GM12878 (cell line): ENCODE measurements around the gene DENND4C. TPM values are rescaled to one million over a fixed set of nuclear protein-coding genes. Genes with fewer than 3 reads are reported as not detected.

Experiments used
- ATAC-seq: fragments of 200-7000 bp; cut with Tn5 transposase; 3 replicates; pipeline ENCODE4 v1.9.1; 2020; ENCODE audit warnings: mild to moderate bottlenecking, moderate library complexity
- BruUV-seq: library from RNA; stranded (reverse); fragments of 400-500 nt; replicated peaks from 2 replicates; lab custom pipeline; 2021; lab: Mats Ljungman, UMichigan
- CTCF ChIA-PET: fragments of 300-600 bp; sonication (Branson Sonifier 250); formaldehyde crosslinking; extraction: SDS; loops from one replicate; lab custom pipeline; 2021; ENCODE audit warnings: inconsistent platforms; lab: Yijun Ruan, JAX
- POLR2A ChIA-PET: fragments of 350-600 bp; formaldehyde crosslinking; extraction: SDS; loops from one replicate; lab custom pipeline; 2021; ENCODE audit warnings: inconsistent platforms; lab: Charles Lee
- RAD21 ChIA-PET: fragments of 300-600 bp; sonication (Branson Sonifier 250); formaldehyde crosslinking; loops from one replicate; lab custom pipeline; 2023; ENCODE audit warnings: antibody characterized with exemption; ENCODE audit not compliant: unreplicated experiment; lab: Charles Lee
- SMC1A ChIA-PET: fragments of 300-600 bp; sonication (Branson Sonifier 250); formaldehyde crosslinking; loops from one replicate; lab custom pipeline; 2023; ENCODE audit not compliant: unreplicated experiment, uncharacterized antibody; lab: Charles Lee
- DNase-seq: peaks from one replicate; pipeline ENCODE4 v3.0.0-alpha.2; 2011; ENCODE audit warnings: low read depth, low spot score
- FAIRE-seq: peaks from 3 replicates; lab custom pipeline; 2011; peaks lifted over from hg19 to GRCh38; lab: Jason Lieb, UNC
- H2AFZ ChIP-seq: 2 replicates; pipeline ENCODE4 v1.6.0; 2011; ENCODE audit warnings: low read depth, low read length, control low read depth; ENCODE audit not compliant: control insufficient read depth
- H3K27ac ChIP-seq: 2 replicates; pipeline ENCODE4 v1.5.1; 2011; ENCODE audit warnings: control low read depth; ENCODE audit not compliant: control insufficient read depth, insufficient read depth
- H3K27me3 ChIP-seq, 2 experiments: replicated peaks in 1 of 2; 2 replicates each; pipeline versions ENCODE4 v1.6.0 to v1.6.1; 2011; ENCODE audit warnings: low read length in 1 of 2; ENCODE audit not compliant: control insufficient read depth in 2 of 2, insufficient read depth in 2 of 2
- H3K36me3 ChIP-seq, 2 experiments: 2 replicates each; pipeline ENCODE4 v1.5.1; 2011; ENCODE audit warnings: low read length in 1 of 2; ENCODE audit not compliant: control insufficient read depth in 2 of 2, insufficient read depth in 2 of 2
- H3K4me1 ChIP-seq: 2 replicates; pipeline ENCODE4 v1.6.1; 2011; ENCODE audit warnings: mild to moderate bottlenecking, low read length, moderate library complexity, mixed read lengths; ENCODE audit not compliant: control insufficient read depth, insufficient read depth
- H3K4me2 ChIP-seq: 2 replicates; pipeline ENCODE4 v1.6.0; 2011; ENCODE audit warnings: control low read depth; ENCODE audit not compliant: control insufficient read depth, insufficient read depth
- H3K4me3 ChIP-seq: fragments of 200-600 bp; sonication (generic); 2 replicates; pipeline ENCODE4 v1.5.1; 2016
- H3K79me2 ChIP-seq: 2 replicates; pipeline ENCODE4 v1.6.0; 2011; ENCODE audit warnings: low read length; ENCODE audit not compliant: control insufficient read depth, insufficient read depth
- H3K9ac ChIP-seq: 2 replicates; pipeline ENCODE4 v1.8.0; 2011; ENCODE audit warnings: low read length, control low read depth, mixed read lengths; ENCODE audit not compliant: control insufficient read depth, insufficient read depth
- H3K9me3 ChIP-seq: replicated peaks from 3 replicates; pipeline ENCODE4 v1.5.1; 2011; ENCODE audit warnings: mild to moderate bottlenecking, low read length; ENCODE audit not compliant: control insufficient read depth, insufficient read depth
- H4K20me1 ChIP-seq: 2 replicates; pipeline ENCODE4 v1.6.0; 2011; ENCODE audit not compliant: control insufficient read depth, insufficient read depth
- ATF7 ChIP-seq: fragments of 450-650 bp; IDR thresholded peaks from 2 replicates; pipeline ENCODE4 v1.6.1; 2016; ENCODE audit warnings: low read depth, mild to moderate bottlenecking
- BACH1 ChIP-seq: fragments of 450-650 bp; IDR thresholded peaks from 2 replicates; pipeline ENCODE4 v1.6.1; 2017; ENCODE audit warnings: mild to moderate bottlenecking, borderline replicate concordance
- CEBPB ChIP-seq, 2 experiments: fragments of 150-350 bp in 1 of 2; IDR thresholded peaks; 2 replicates each; pipeline ENCODE4 v1.6.1; 2012 to 2014; ENCODE audit warnings: low read depth in 2 of 2, low read length in 2 of 2, borderline replicate concordance in 1 of 2, inconsistent platforms in 1 of 2
- ESRRA ChIP-seq: IDR thresholded peaks from 2 replicates; pipeline ENCODE4 v1.6.1; 2012; ENCODE audit warnings: mild to moderate bottlenecking, low read length, improper control_type of control experiment
- ETV6 ChIP-seq, 2 experiments: fragments of 450-650 bp in 1 of 2; IDR thresholded peaks in 1 of 2; conservative IDR thresholded peaks in 1 of 2; 2 replicates each; pipeline ENCODE4 v1.6.1; 2014; ENCODE audit warnings: antibody characterized with exemption in 1 of 2, borderline replicate concordance in 1 of 2, low read depth in 1 of 2, mild to moderate bottlenecking in 1 of 2, moderate library complexity in 1 of 2
- EZH2 ChIP-seq: IDR thresholded peaks from 2 replicates; pipeline ENCODE4 v1.6.1; 2012; ENCODE audit warnings: low read depth, mild to moderate bottlenecking, control low read depth, inconsistent platforms, low read length, borderline replicate concordance; ENCODE audit not compliant: control insufficient read depth
- HCFC1 ChIP-seq: fragments of 150-350 bp; IDR thresholded peaks from 2 replicates; pipeline ENCODE4 v1.6.1; 2014; ENCODE audit warnings: low read length
- NFYA ChIP-seq: IDR thresholded peaks from 2 replicates; pipeline ENCODE4 v1.6.1; 2011; ENCODE audit warnings: low read depth, mild to moderate bottlenecking, low read length, improper control_type of control experiment, borderline replicate concordance
- RCOR1 ChIP-seq: conservative IDR thresholded peaks from 2 replicates; pipeline ENCODE4 v1.6.1; 2012; ENCODE audit warnings: low read depth, low read length, improper control_type of control experiment
- REST ChIP-seq: IDR thresholded peaks from 2 replicates; pipeline ENCODE4 v1.6.1; 2012; ENCODE audit warnings: mild to moderate bottlenecking, low read depth, low read length
- SMAD5 ChIP-seq: IDR thresholded peaks from 2 replicates; pipeline ENCODE4 v1.6.1; 2016; ENCODE audit warnings: antibody characterized with exemption, low read depth
- SMARCA5 ChIP-seq: fragments of 450-650 bp; IDR thresholded peaks from 2 replicates; pipeline ENCODE4 v1.6.1; 2017; ENCODE audit warnings: mild to moderate bottlenecking
- STAT3 ChIP-seq: IDR thresholded peaks from 2 replicates; pipeline ENCODE4 v1.6.1; 2011; ENCODE audit warnings: low read depth, low read length, improper control_type of control experiment
- SUZ12 ChIP-seq: fragments of 200-600 bp; sonication (generic); IDR thresholded peaks from one replicate; pipeline ENCODE4 v1.6.1; 2018; ENCODE audit warnings: antibody characterized with exemption, mild to moderate bottlenecking; ENCODE audit not compliant: unreplicated experiment
- WGBS: methylation state at CpG from one replicate; pipeline ENCODE4 v1.1.6; 2016; ENCODE audit warnings: low lambda C conversion rate; ENCODE audit not compliant: insufficient replicate concordance, insufficient coverage; ENCODE audit errors: missing lambda C conversion rate; 5-methylcytosine and 5-hydroxymethylcytosine counted together
- in situ Hi-C: fragments of 300-500 bp; cut with MboI; formaldehyde crosslinking; loops from 9 replicates; pipeline ENCODE4 v1.14.3; 2018; ENCODE audit warnings: mixed read lengths
- intact Hi-C: fragments of 100-400 bp; cut with micrococcal nuclease; formaldehyde crosslinking; loops from one replicate; pipeline ENCODE4 v1.14.2; 2022; ENCODE audit not compliant: unreplicated experiment
- polyA plus RNA-seq, 11 experiments: library from polyadenylated mRNA; depleted of rRNA in 4 of 11; unstranded in 6 of 11; stranded (reverse) in 5 of 11; fragments of >200 nt; fragmentation: Nextera tagmentation in 4 of 11; fragmentation: Illumina TruSeq in 1 of 11; extraction: Ambion mirVana in 4 of 11; extraction: Trizol in 1 of 11; gene quantifications; 1 replicate in 1 of 11; 2 replicates in 10 of 11; pipeline versions ENCODE4 v1.2.1 to v1.2.3, GENCODE V29; 2011 to 2016; ENCODE audit warnings: inconsistent platforms in 2 of 11, missing spikeins in 2 of 11, low read depth in 1 of 11
- total RNA-seq, 4 experiments: library from RNA; depleted of rRNA in 3 of 4; stranded (reverse); fragments of >200 nt in 3 of 4; fragmentation: Illumina TruSeq in 1 of 4; extraction: Trizol in 1 of 4; gene quantifications; 2 replicates each; pipeline versions ENCODE4 v1.2.1 to v1.2.3, GENCODE V29; 2013 to 2021
- TF ChIP-seq, protein P1 (sequence below): IDR thresholded peaks from 2 replicates; pipeline ENCODE4 v1.6.1; 2012; ENCODE audit warnings: low read depth, low read length, improper control_type of control experiment

DENND4C gene
- total and polyA plus RNA-seq, 10 of the 15 experiments (the other 5 are each of a cell fraction or from before 2014, with no cell fraction given), result 8.2 to 49.3 (median 24.7) TPM

- TF ChIP-seq, protein P1, sequence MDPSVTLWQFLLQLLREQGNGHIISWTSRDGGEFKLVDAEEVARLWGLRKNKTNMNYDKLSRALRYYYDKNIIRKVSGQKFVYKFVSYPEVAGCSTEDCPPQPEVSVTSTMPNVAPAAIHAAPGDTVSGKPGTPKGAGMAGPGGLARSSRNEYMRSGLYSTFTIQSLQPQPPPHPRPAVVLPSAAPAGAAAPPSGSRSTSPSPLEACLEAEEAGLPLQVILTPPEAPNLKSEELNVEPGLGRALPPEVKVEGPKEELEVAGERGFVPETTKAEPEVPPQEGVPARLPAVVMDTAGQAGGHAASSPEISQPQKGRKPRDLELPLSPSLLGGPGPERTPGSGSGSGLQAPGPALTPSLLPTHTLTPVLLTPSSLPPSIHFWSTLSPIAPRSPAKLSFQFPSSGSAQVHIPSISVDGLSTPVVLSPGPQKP, result no peak
- TF ChIP-seq REST (no peak), SMARCA5 (no peak), BACH1 (no peak), NFYA (no peak)
Observed at GRCh38 chr9:19410594-19410993, 180.1 kb downstream of the DENND4C start (continued).

- Histone ChIP-seq H3K9ac (no peak overlapping the region), H4K20me1 (no peaks in the 10 kb centered on the region), H3K4me3 (no peak overlapping the region), H2AFZ (no peak overlapping the region), H3K79me2 (no peaks in the 10 kb centered on the region), H3K4me2 (no peak overlapping the region), H3K27me3 (peaks cover 0 to 2% of the 10 kb centered on the region in 2 experiments; a peak in 1 of 4 replicates), H3K4me1 (peaks cover 10% of the 10 kb centered on the region), H3K36me3 (no peaks in the 10 kb centered on the region), H3K9me3 (no peaks in the 10 kb centered on the region), H3K27ac (no peak overlapping the region)
- FAIRE-seq (no peak), ATAC-seq (no peak), DNase-seq (no peak)
- intact Hi-C loops (no loop called here), in situ Hi-C loops (no loop called here)
- ChIA-PET SMC1A (interaction anchor here (1.0 to 1.6 kb wide), 2 partner anchors 10 to 46 kb away, joined by 3 to 5 read pairs; no protein-coding TSS in a partner anchor), POLR2A (interaction anchor here (0.6 to 1.0 kb wide), 2 partner anchors 28 to 42 kb away, joined by 4 to 8 read pairs; no protein-coding TSS in a partner anchor), RAD21 (no interaction called here), CTCF (interaction anchor here (0.6 to 3.5 kb wide), 3 partner anchors 42 to 95 kb away, joined by 3 to 15 read pairs (median 5); no protein-coding TSS in a partner anchor)
- no TSS peak for BruUV-seq
- 85% methylated on average over 8 of the region's 8 CpGs for WGBS
- TF ChIP-seq CEBPB (IDR thresholded peaks at IDR 0.05; ENCODE audit: borderline replicate concordance in 1 of 2, low read depth in 2 of 2, low read length in 2 of 2) (no peak), ATF7 (no peak), HCFC1 (no peak), ETV6 (conservative IDR thresholded peaks at IDR 0.05 in 1 of 2, IDR thresholded peaks at IDR 0.05 in 1 of 2; ENCODE audit: borderline replicate concordance in 1 of 2, low read depth in 1 of 2) (no peak), ESRRA (no peak), RCOR1 (no peak), STAT3 (no peak), REST (no peak), EZH2 (no peak), SMAD5 (no peak), SUZ12 (no peak)
Observed at GRCh38 chr9:19411316-19411715, 180.8 kb downstream of the DENND4C start.
